Suprapubic skin (tissue), 4 donors: ENCODE results near the gene CD151. TPM values are rescaled to one million over a fixed set of nuclear protein-coding genes. Genes with fewer than 3 reads are reported as not detected.

Experiments
- DNase-seq, 2 donors: peaks; one replicate each; pipeline ENCODE4 v3.0.0-alpha.2; 2019; ENCODE audit warnings: low spot score in 2 of 2
- H3K27ac ChIP-seq: fragments of 200-600 bp; sonication (generic); one replicate; pipeline ENCODE4 v1.5.1; 2019
- H3K27me3 ChIP-seq: fragments of 200-600 bp; sonication (generic); one replicate; pipeline ENCODE4 v1.5.1; 2019
- H3K36me3 ChIP-seq: fragments of 200-600 bp; sonication (generic); one replicate; pipeline ENCODE4 v1.5.1; 2019
- H3K4me1 ChIP-seq: fragments of 200-600 bp; sonication (generic); one replicate; pipeline ENCODE4 v1.5.1; 2019
- H3K4me3 ChIP-seq: fragments of 200-600 bp; sonication (generic); one replicate; pipeline ENCODE4 v1.5.1; 2019; ENCODE audit warnings: mild to moderate bottlenecking
- H3K9me3 ChIP-seq: fragments of 200-600 bp; sonication (generic); one replicate; pipeline ENCODE4 v1.5.1; 2019
- CTCF ChIP-seq, 2 donors: fragments of 200-600 bp in 1 of 2; fragments of 450-650 bp in 1 of 2; sonication (generic) in 1 of 2; IDR thresholded peaks; one replicate each; pipeline ENCODE4 v1.5.1; 2016 to 2019; ENCODE audit warnings: antibody characterized with exemption in 2 of 2, mild to moderate bottlenecking in 1 of 2, moderate library complexity in 1 of 2
- EP300 ChIP-seq: sonication (generic); formaldehyde crosslinking; IDR thresholded peaks from one replicate; pipeline ENCODE4 v1.6.1; 2017; ENCODE audit warnings: antibody characterized with exemption
- POLR2A ChIP-seq, 2 donors: fragments of 450-650 bp; IDR thresholded peaks; one replicate each; pipeline ENCODE4 v1.6.1; 2017; ENCODE audit warnings: antibody characterized with exemption in 2 of 2, mild to moderate bottlenecking in 2 of 2, moderate library complexity in 2 of 2
- POLR2AphosphoS5 ChIP-seq, 3 donors: sonication (generic); formaldehyde crosslinking; IDR thresholded peaks; one replicate each; pipeline ENCODE4 v1.6.1; 2017; ENCODE audit warnings: antibody characterized with exemption in 3 of 3
- WGBS: methylation state at CpG from one replicate; pipeline ENCODE4 v1.1.5; 2018; 5-methylcytosine and 5-hydroxymethylcytosine counted together
- total RNA-seq, 4 donors: library from RNA; depleted of rRNA; stranded (reverse); fragments of >200 nt; gene quantifications; one replicate each; pipeline ENCODE4 v1.1.0, GENCODE V29; 2016

CD151 gene
- total RNA-seq, 4 donors from 2014 or later: 108 to 162 (median 150) TPM

GRCh38 chr11:875769-876301 is 43.1 kb downstream of the CD151 start:
- Histone ChIP-seq H3K27ac (no peak overlapping the region), H3K27me3 (no peaks in the 10 kb centered on the region), H3K4me3 (no peak overlapping the region), H3K9me3 (no peaks in the 10 kb centered on the region), H3K4me1 (peaks cover 8% of the 10 kb centered on the region), H3K36me3 (peaks cover 28% of the 10 kb centered on the region)
- DNase-seq: no peak
- 88% methylated on average over 21 of the region's 21 CpGs for WGBS
- TF ChIP-seq POLR2A (IDR thresholded peaks at IDR 0.05) (no peak), EP300 (no peak), POLR2AphosphoS5 (IDR thresholded peaks at IDR 0.05) (no peak), CTCF (IDR thresholded peaks at IDR 0.05) (no peak)

GRCh38 chr11:876545-876944 is 43.8 kb downstream of the CD151 start:
- H3K9me3 ChIP-seq: no peaks in the 10 kb centered on the region
- H3K27me3 ChIP-seq: no peaks in the 10 kb centered on the region
- H3K4me1 ChIP-seq: peaks cover 8% of the 10 kb centered on the region
- H3K4me3 ChIP-seq: no peak overlapping the region
- H3K27ac ChIP-seq: no peak overlapping the region
- no peak for TF ChIP-seq POLR2A (IDR thresholded peaks at IDR 0.05)
- no CpG with 5 or more reads among the region's 12 CpGs for WGBS
- H3K36me3 ChIP-seq: peaks cover 28% of the 10 kb centered on the region
- DNase-seq: no peak

- Histone ChIP-seq H3K9me3 (no peaks in the 10 kb centered on the region), H3K36me3 (peaks cover 30% of the 10 kb centered on the region), H3K27me3 (no peaks in the 10 kb centered on the region), H3K4me1 (peaks cover 8% of the 10 kb centered on the region), H3K27ac (no peak overlapping the region), H3K4me3 (no peak overlapping the region)
- 93% methylated on average over 11 of the region's 11 CpGs for WGBS
- DNase-seq: no peak
- TF ChIP-seq CTCF (IDR thresholded peaks at IDR 0.05): no peak
- TF ChIP-seq POLR2A (IDR thresholded peaks at IDR 0.05): no peak
- TF ChIP-seq EP300: no peak
- no peak for TF ChIP-seq POLR2AphosphoS5 (IDR thresholded peaks at IDR 0.05)
Measured at GRCh38 chr11:877565-877964, 44.8 kb downstream of the CD151 start.

- WGBS: 89% methylated on average over 8 of the region's 14 CpGs
- H3K4me1 ChIP-seq: peaks cover 8% of the 10 kb centered on the region
- H3K9me3 ChIP-seq: no peaks in the 10 kb centered on the region
- no peaks in the 10 kb centered on the region for H3K27me3 ChIP-seq
- DNase-seq: no peak
- no peak overlapping the region for H3K27ac ChIP-seq
- H3K36me3 ChIP-seq: peaks cover 40% of the 10 kb centered on the region
- no peak overlapping the region for H3K4me3 ChIP-seq
- no peak for TF ChIP-seq EP300
- TF ChIP-seq POLR2AphosphoS5 (IDR thresholded peaks at IDR 0.05): no peak
Measured at GRCh38 chr11:880447-880846, 47.7 kb downstream of the CD151 start.

GRCh38 chr11:882596-882995 is 49.8 kb downstream of the CD151 start:
- no peak for TF ChIP-seq CTCF (IDR thresholded peaks at IDR 0.05)
- TF ChIP-seq POLR2AphosphoS5 (IDR thresholded peaks at IDR 0.05): no peak
- no peak for TF ChIP-seq EP300
- no peak for TF ChIP-seq POLR2A (IDR thresholded peaks at IDR 0.05)
- no peak overlapping the region for H3K27ac ChIP-seq
- DNase-seq: no peak

GRCh38 chr11:883527-883926 is 50.8 kb downstream of the CD151 start:
- TF ChIP-seq EP300: no peak
- TF ChIP-seq POLR2AphosphoS5 (IDR thresholded peaks at IDR 0.05): no peak
- no peak for TF ChIP-seq CTCF (IDR thresholded peaks at IDR 0.05)
- no peak for TF ChIP-seq POLR2A (IDR thresholded peaks at IDR 0.05)
- Histone ChIP-seq H3K36me3 (peaks cover 58% of the 10 kb centered on the region), H3K9me3 (no peaks in the 10 kb centered on the region), H3K27ac (no peak overlapping the region), H3K27me3 (no peaks in the 10 kb centered on the region), H3K4me1 (no peaks in the 10 kb centered on the region), H3K4me3 (no peak overlapping the region)
- DNase-seq: no peak
- 70% methylated on average over 7 of the region's 10 CpGs for WGBS

More at GRCh38 chr11:882596-882995, 49.8 kb downstream of the CD151 start:
- H3K27me3 ChIP-seq: no peaks in the 10 kb centered on the region
- H3K36me3 ChIP-seq: peaks cover 49% of the 10 kb centered on the region
- no peak overlapping the region for H3K4me3 ChIP-seq
- H3K9me3 ChIP-seq: no peaks in the 10 kb centered on the region
- no peaks in the 10 kb centered on the region for H3K4me1 ChIP-seq
- 72% methylated on average over 14 of the region's 14 CpGs for WGBS
